Breast epithelium (tissue), 3 donors: ENCODE results near the gene NME7.
"Not testable (repeated sequence)": the region's sequence is repeated elsewhere in the genome, so short reads cannot be mapped to it uniquely, and the experiment has no call there.

Source experiments
- POLR2A ChIP-seq: fragments of 450-650 bp; IDR thresholded peaks from one replicate; pipeline ENCODE4 v1.6.1; 2016; ENCODE audit warnings: antibody characterized with exemption, mild to moderate bottlenecking, moderate library complexity
- POLR2AphosphoS5 ChIP-seq, 3 donors: sonication (generic); formaldehyde crosslinking; IDR thresholded peaks; one replicate each; pipeline ENCODE4 v1.6.1; 2017; ENCODE audit warnings: antibody characterized with exemption in 3 of 3

GRCh38 chr1:169408340-169408739, 40.7 kb upstream of the NME7 start:
- TF ChIP-seq POLR2AphosphoS5 (IDR thresholded peaks at IDR 0.05); POLR2A: not testable (repeated sequence)
